Sigmoid colon (tissue), 4 donors: ENCODE measurements around the gene EIF4A2.

Source experiments
- CTCF ChIP-seq, 4 experiments: fragments of 450-650 bp in 3 of 4; fragments of 200-600 bp in 1 of 4; IDR thresholded peaks; one replicate each; pipeline ENCODE4 v1.5.1; 2016 to 2019; ENCODE audit warnings: antibody characterized with exemption in 4 of 4, mild to moderate bottlenecking in 3 of 4, moderate library complexity in 2 of 4
- EP300 ChIP-seq, 4 donors: sonication (generic); formaldehyde crosslinking; IDR thresholded peaks; one replicate each; pipeline ENCODE4 v1.6.1; 2017; ENCODE audit warnings: antibody characterized with exemption in 4 of 4

DNA sequence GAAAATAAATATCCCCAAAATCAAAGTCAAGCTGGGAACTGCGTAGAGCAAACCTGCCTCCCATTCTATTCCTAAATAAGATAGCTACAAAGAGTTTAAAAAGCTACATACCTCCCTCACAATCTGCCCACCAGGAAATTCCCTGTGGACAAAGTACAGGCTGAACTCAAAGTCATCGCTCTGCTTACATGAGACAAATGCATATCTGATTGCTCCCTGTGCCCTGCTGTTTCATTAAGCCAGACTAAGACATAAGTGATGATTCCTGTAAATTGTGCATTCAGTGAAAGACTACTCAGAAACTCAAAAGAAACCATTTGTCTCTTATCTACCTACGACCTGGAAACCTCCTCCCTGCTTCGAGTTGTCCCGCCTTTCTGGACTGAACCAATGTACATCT, 28.5 kb upstream of the EIF4A2 start:
- TF ChIP-seq CTCF (IDR thresholded peaks at IDR 0.05), result no peak
- TF ChIP-seq EP300 (IDR thresholded peaks at IDR 0.05), result no peak
